CD14-positive monocyte (primary cell): ENCODE data around the gene BMPR1B. TPM values are rescaled to one million over a fixed set of nuclear protein-coding genes. Genes with fewer than 3 reads are reported as not detected.

ENCODE experiments used
- DNase-seq, 3 donors: peaks; one replicate each; pipeline ENCODE4 v3.0.0-alpha.2; 2011 to 2022
- H2AFZ ChIP-seq: 2 replicates; pipeline ENCODE4 v1.6.0; 2012; ENCODE audit warnings: mild to moderate bottlenecking, low read depth, low read length, inconsistent platforms; ENCODE audit not compliant: insufficient read depth, poor library complexity, severe bottlenecking
- H3K27ac ChIP-seq, 2 donors: 1 replicate in 1 of 2; 2 replicates in 1 of 2; pipeline ENCODE4 v1.5.1; 2012 to 2013; ENCODE audit warnings: low read length in 2 of 2, control low read depth in 1 of 2, inconsistent platforms in 1 of 2, low read depth in 1 of 2, mild to moderate bottlenecking in 1 of 2
- H3K27me3 ChIP-seq, 2 donors: one replicate each; pipeline versions ENCODE4 v1.6.0 to v1.6.1; 2011 to 2013; ENCODE audit warnings: low read length in 2 of 2; ENCODE audit not compliant: control insufficient read depth in 2 of 2, insufficient read depth in 2 of 2
- H3K36me3 ChIP-seq, 2 donors: replicated peaks in 1 of 2; 1 replicate in 1 of 2; 2 replicates in 1 of 2; pipeline versions ENCODE4 v1.5.1 to v1.6.1; 2012 to 2013; ENCODE audit warnings: low read length in 2 of 2, control low read depth in 1 of 2, inconsistent platforms in 1 of 2, mild to moderate bottlenecking in 1 of 2; ENCODE audit not compliant: insufficient read depth in 2 of 2, control insufficient read depth in 1 of 2
- H3K4me1 ChIP-seq, 2 donors: 1 replicate in 1 of 2; 2 replicates in 1 of 2; pipeline versions ENCODE4 v1.5.1 to v1.6.1; 2012 to 2013; ENCODE audit warnings: low read length in 2 of 2, control low read depth in 1 of 2, inconsistent platforms in 1 of 2, mild to moderate bottlenecking in 1 of 2, moderate library complexity in 1 of 2; ENCODE audit not compliant: insufficient read depth in 2 of 2, control insufficient read depth in 1 of 2
- H3K4me2 ChIP-seq: replicated peaks from 2 replicates; pipeline ENCODE3; 2012; ENCODE audit warnings: low read length, moderate library complexity, mild to moderate bottlenecking; ENCODE audit not compliant: poor library complexity, severe bottlenecking; ENCODE audit errors: extremely low read depth
- H3K4me3 ChIP-seq, 3 experiments: fragments of 200-600 bp in 1 of 3; sonication (generic) in 1 of 3; replicated peaks in 1 of 3; 1 replicate in 2 of 3; 2 replicates in 1 of 3; pipeline ENCODE4 v1.5.1; 2011 to 2013; ENCODE audit warnings: low read length in 3 of 3, mild to moderate bottlenecking in 3 of 3, control low read depth in 2 of 3, low read depth in 2 of 3, inconsistent platforms in 1 of 3, moderate library complexity in 1 of 3
- H3K79me2 ChIP-seq: 2 replicates; pipeline ENCODE4 v1.6.0; 2012; ENCODE audit warnings: mild to moderate bottlenecking, control low read depth, inconsistent platforms, low read length, moderate library complexity; ENCODE audit not compliant: insufficient read depth
- H3K9ac ChIP-seq: 2 replicates; pipeline ENCODE4 v1.6.0; 2017; ENCODE audit warnings: low read length, mild to moderate bottlenecking; ENCODE audit not compliant: insufficient read depth, poor library complexity, severe bottlenecking
- H3K9me3 ChIP-seq, 2 donors: replicated peaks in 1 of 2; 1 replicate in 1 of 2; 2 replicates in 1 of 2; pipeline versions ENCODE4 v1.5.1 to v1.6.1; 2012 to 2013; ENCODE audit warnings: low read length in 2 of 2, control low read depth in 1 of 2; ENCODE audit not compliant: control insufficient read depth in 1 of 2, insufficient read depth in 1 of 2
- H4K20me1 ChIP-seq: 2 replicates; pipeline ENCODE4 v1.6.0; 2012; ENCODE audit warnings: mild to moderate bottlenecking, low read length, control low read depth, moderate library complexity; ENCODE audit not compliant: insufficient read depth
- H3K27ac Mint-ChIP-seq, 7 donors: one replicate each; pipeline ENCODE4 v1.8.0; 2020; ENCODE audit warnings: mild to moderate bottlenecking in 7 of 7, mixed read lengths in 7 of 7, moderate library complexity in 6 of 7, inconsistent platforms in 2 of 7
- H3K27me3 Mint-ChIP-seq, 3 donors: one replicate each; pipeline ENCODE4 v1.8.0; 2021 to 2022; ENCODE audit warnings: low read depth in 3 of 3, mild to moderate bottlenecking in 3 of 3, mixed read lengths in 3 of 3, moderate library complexity in 3 of 3, inconsistent platforms in 1 of 3
- H3K36me3 Mint-ChIP-seq, 2 donors: one replicate each; pipeline ENCODE4 v1.8.0; 2020; ENCODE audit warnings: mixed read lengths in 2 of 2, inconsistent platforms in 1 of 2, mild to moderate bottlenecking in 1 of 2
- H3K4me1 Mint-ChIP-seq: one replicate; pipeline ENCODE4 v1.8.0; 2020; ENCODE audit warnings: mild to moderate bottlenecking, mixed read lengths
- H3K4me3 Mint-ChIP-seq, 2 donors: one replicate each; pipeline ENCODE4 v1.8.0; 2020; ENCODE audit warnings: mild to moderate bottlenecking in 2 of 2, mixed read lengths in 2 of 2, moderate library complexity in 1 of 2
- H3K9me3 Mint-ChIP-seq, 7 donors: one replicate each; pipeline ENCODE4 v1.8.0; 2020 to 2022; ENCODE audit warnings: mixed read lengths in 7 of 7, mild to moderate bottlenecking in 6 of 7, moderate library complexity in 6 of 7, inconsistent platforms in 2 of 7
- CTCF ChIP-seq: fragments of 200-600 bp; IDR thresholded peaks from one replicate; pipeline ENCODE4 v1.8.0; 2022; ENCODE audit warnings: antibody characterized with exemption, mild to moderate bottlenecking
- whole genome bisulfite sequencing: methylation state at CpG from one replicate; pipeline ENCODE4 v1.1.5; 2013; ENCODE audit warnings: missing lambda C conversion rate; ENCODE audit not compliant: insufficient coverage; 5-methylcytosine and 5-hydroxymethylcytosine counted together
- intact Hi-C, 2 donors: fragments of 100-400 bp; cut with micrococcal nuclease; formaldehyde crosslinking; loops; one replicate each; pipeline versions ENCODE4 v1.15.0 to v1.15.1; 2023
- polyA plus RNA-seq, 3 donors: library from polyadenylated mRNA; depleted of rRNA in 1 of 3; unstranded in 2 of 3; stranded (reverse) in 1 of 3; fragments of 300-500 nt in 2 of 3; fragments of >200 nt in 1 of 3; fragmentation: Illumina TruSeq in 2 of 3; gene quantifications; 1 replicate in 2 of 3; 2 replicates in 1 of 3; pipeline ENCODE4 v1.2.3, GENCODE V29; 2012 to 2021

Gene BMPR1B
- polyA plus RNA-seq, 3 donors = not detected

- DNase-seq = no peak
- H3K4me1 Mint-ChIP-seq = no peaks in the 10 kb centered on the region
- no peak overlapping the region for H3K27ac Mint-ChIP-seq
- H4K20me1 ChIP-seq = no peaks in the 10 kb centered on the region
- H3K79me2 ChIP-seq = no peaks in the 10 kb centered on the region
- no peak overlapping the region for H3K9ac ChIP-seq
- H3K27me3 ChIP-seq = no peaks in the 10 kb centered on the region
- intact Hi-C loops = no loop called here
- peaks cover 0 to 6% (median 3%) of the 10 kb centered on the region in 7 donors for H3K9me3 Mint-ChIP-seq
- peaks cover 0 to 3% (median 0%) of the 10 kb centered on the region in 3 donors for H3K27me3 Mint-ChIP-seq
- no peak overlapping the region for H3K4me3 ChIP-seq
- no peaks in the 10 kb centered on the region for H3K36me3 ChIP-seq
- no peak overlapping the region for H3K27ac ChIP-seq
- H3K9me3 ChIP-seq = no peaks in the 10 kb centered on the region
- TF ChIP-seq CTCF = no peak
- no peak overlapping the region for H3K4me2 ChIP-seq
- no peak overlapping the region for H3K4me3 Mint-ChIP-seq
- H3K4me1 ChIP-seq = no peaks in the 10 kb centered on the region
- no peak overlapping the region for H2AFZ ChIP-seq
- H3K36me3 Mint-ChIP-seq = no peaks in the 10 kb centered on the region
- no CpG with 5 or more reads among the region's 2 CpGs for whole genome bisulfite sequencing
Observed at GRCh38 chr4:94870146-94870545, 112.4 kb downstream of the BMPR1B start.

- no peak overlapping the region for H3K4me3 Mint-ChIP-seq
- WGBS = no CpG with 5 or more reads among the region's 4 CpGs
- H3K4me1 Mint-ChIP-seq = no peaks in the 10 kb centered on the region
Observed at GRCh38 chr4:94871644-94872305, 114.0 kb downstream of the BMPR1B start.

More at GRCh38 chr4:94871644-94872305, 114.0 kb downstream of the BMPR1B start:
- Histone ChIP-seq H3K79me2 (no peaks in the 10 kb centered on the region), H3K27me3 (no peaks in the 10 kb centered on the region), H3K4me1 (no peaks in the 10 kb centered on the region), H3K4me3 (no peak overlapping the region), H3K9ac (no peak overlapping the region), H4K20me1 (no peaks in the 10 kb centered on the region), H3K27ac (no peak overlapping the region), H2AFZ (no peak overlapping the region), H3K4me2 (no peak overlapping the region), H3K9me3 (no peaks in the 10 kb centered on the region), H3K36me3 (no peaks in the 10 kb centered on the region)
- no peak for DNase-seq
- no peak for TF ChIP-seq CTCF
- Mint-ChIP-seq H3K27ac (no peak overlapping the region), H3K36me3 (no peaks in the 10 kb centered on the region), H3K27me3 (no peaks in the 10 kb centered on the region), H3K9me3 (peaks cover 0 to 5% (median 3%) of the 10 kb centered on the region in 7 donors)
- intact Hi-C loops = no loop called here
